ENCODE data around the gene HUWE1. TPM values are rescaled to one million over a fixed set of nuclear protein-coding genes. Genes with fewer than 3 reads are reported as not detected.

HUWE1 gene
- total and polyA plus RNA-seq, 2 of the 13 experiments (the other 11 are each of a cell fraction or from before 2014, with no cell fraction given) = 63.2 to 68.1 TPM

- no peaks in the 10 kb centered on the region for H3K4me1 ChIP-seq (ENCODE audit: insufficient read depth, low read length)
- peaks cover 5 to 47% of the 10 kb centered on the region in 2 experiments for H3K36me3 ChIP-seq (replicated peaks in 1 of 2; ENCODE audit: control insufficient read depth in 1 of 2, insufficient read depth in 2 of 2, low read length in 2 of 2)
- BruUV-seq (replicated peaks) = no TSS peak
- in situ Hi-C loops (cut with HindIII; ENCODE audit: extremely low pct_ligation_motif_present, low pct_unique_long_range_greater_than_20kb) (no loop called here), intact Hi-C loops (cut with micrococcal nuclease; ENCODE audit: unreplicated experiment) (no loop called here)
- H3K27ac ChIP-seq (ENCODE audit: extremely low read length, insufficient read depth, low read length) = no peak overlapping the region
- no peaks in the 10 kb centered on the region for H3K27me3 ChIP-seq (ENCODE audit: control insufficient read depth in 1 of 2, insufficient read depth in 2 of 2, low read length in 2 of 2)
- H4K20me1 ChIP-seq (ENCODE audit: insufficient read depth, low read length) = no peaks in the 10 kb centered on the region
- no peak overlapping the region for H3K4me2 ChIP-seq (ENCODE audit: low read depth, low read length)
- H3K9ac ChIP-seq (ENCODE audit: insufficient read depth, low read depth, low read length) = no peak overlapping the region
- H3K9me3 ChIP-seq (ENCODE audit: low read length) = no peaks in the 10 kb centered on the region
- H3K4me3 ChIP-seq (replicated peaks in 1 of 3; ENCODE audit: insufficient read depth in 1 of 3, low read depth in 2 of 3, low read length in 3 of 3) = no peak overlapping the region
- no peak for FAIRE-seq
- no peak for ATAC-seq
- no peak for DNase-seq (ENCODE audit: low spot score)
- POLR2A ChIA-PET = no interaction called here
- WGBS (ENCODE audit: low lambda C conversion rate) = 100% methylated on average over 2 of the region's 2 CpGs
- H3K79me2 ChIP-seq (ENCODE audit: insufficient read depth, low read length) = no peaks in the 10 kb centered on the region
- CTCF ChIA-PET (ENCODE audit: low intra/inter-chr PET ratio, low total read pairs) = no interaction called here
- H2AFZ ChIP-seq (ENCODE audit: low read length) = no peak overlapping the region
- TF ChIP-seq FOXO1 (CRISPR knock-in tag; IDR thresholded peaks at IDR 0.05) (no peak), PHF20 (CRISPR knock-in tag; IDR thresholded peaks at IDR 0.05) (no peak), NFIC (IDR thresholded peaks at IDR 0.05; ENCODE audit: low read length) (no peak), HNF4A (CRISPR knock-in tag; IDR thresholded peaks at IDR 0.05) (no peak), PRMT3 (CRISPR knock-in tag; IDR thresholded peaks at IDR 0.05; ENCODE audit: borderline replicate concordance, low read depth) (no peak), ZNF354B (CRISPR knock-in tag; IDR thresholded peaks at IDR 0.05) (no peak), ATF7-NPFF (CRISPR knock-in tag; IDR thresholded peaks at IDR 0.05; ENCODE audit: low read depth) (no peak), ARID4A (CRISPR knock-in tag; IDR thresholded peaks at IDR 0.05; ENCODE audit: borderline replicate concordance) (no peak), ZNF282 (IDR thresholded peaks at IDR 0.05; ENCODE audit: partially characterized antibody) (no peak), ZNF10 (CRISPR knock-in tag; IDR thresholded peaks at IDR 0.05; ENCODE audit: borderline replicate concordance, low read depth) (no peak), DNMT1 (CRISPR knock-in tag; IDR thresholded peaks at IDR 0.05) (no peak), ARNT (IDR thresholded peaks at IDR 0.05) (no peak), MYC (CRISPR knock-in tag; IDR thresholded peaks at IDR 0.05; ENCODE audit: borderline replicate concordance) (no peak), ZNF333 (CRISPR knock-in tag; IDR thresholded peaks at IDR 0.05; ENCODE audit: borderline replicate concordance) (no peak), ZNF407 (CRISPR knock-in tag; IDR thresholded peaks at IDR 0.05; ENCODE audit: not compliant biosample characterization) (no peak)
These were observed 80.1 kb downstream of the HUWE1 start for GRCh38 chrX:53606456-53606855.
